Natural killer cell treated with Interleukin-12 subunit alpha and Interleukin-12 subunit beta and Interleukin-15 and Interleukin-18, amount 100 ng/mL, for 72 hours (primary cell): ENCODE data around the gene SLC24A3. TPM values are rescaled to one million over a fixed set of nuclear protein-coding genes. Genes with fewer than 3 reads are reported as not detected.

Source experiments
- ATAC-seq, 2 donors: fragments of 150-1000 bp; cut with Tn5 transposase in 1 of 2; sonication (Bioruptor Pico), chemical (Tn5 transposase) in 1 of 2; 2 replicates each; pipeline ENCODE4 v1.10.0; 2021
- DNase-seq: peaks from one replicate; pipeline ENCODE4 v3.0.0; 2022; ENCODE audit warnings: low spot score
- H3K27ac Mint-ChIP-seq, 2 donors: 1 replicate in 1 of 2; 2 replicates in 1 of 2; pipeline ENCODE4 v1.8.0; 2022; ENCODE audit warnings: mixed read lengths in 2 of 2, mild to moderate bottlenecking in 1 of 2, moderate library complexity in 1 of 2
- H3K27me3 Mint-ChIP-seq, 2 donors: 1 replicate in 1 of 2; 2 replicates in 1 of 2; pipeline ENCODE4 v1.8.0; 2022; ENCODE audit warnings: mixed read lengths in 2 of 2
- H3K36me3 Mint-ChIP-seq: one replicate; pipeline ENCODE4 v1.8.0; 2022; ENCODE audit warnings: mixed read lengths
- H3K4me1 Mint-ChIP-seq, 2 donors: 1 replicate in 1 of 2; 2 replicates in 1 of 2; pipeline ENCODE4 v1.8.0; 2022; ENCODE audit warnings: low read depth in 2 of 2, mixed read lengths in 2 of 2, mild to moderate bottlenecking in 1 of 2
- H3K4me3 Mint-ChIP-seq: one replicate; pipeline ENCODE4 v1.8.0; 2022; ENCODE audit warnings: mixed read lengths
- H3K9me3 Mint-ChIP-seq: 2 replicates; pipeline ENCODE4 v1.8.0; 2022; ENCODE audit warnings: mixed read lengths
- total RNA-seq, 2 donors: library from RNA; stranded (reverse); gene quantifications; one replicate each; pipeline ENCODE4 v1.2.3, GENCODE V29; 2022

SLC24A3 gene
- total RNA-seq, 2 donors from 2014 or later: 1.4 TPM; not detected in 1

- DNase-seq: no peak
- no peaks in the 10 kb centered on the region for H3K4me1 Mint-ChIP-seq
- H3K4me3 Mint-ChIP-seq: no peak overlapping the region
- no peaks in the 10 kb centered on the region for H3K36me3 Mint-ChIP-seq
- H3K9me3 Mint-ChIP-seq: no peaks in the 10 kb centered on the region
- no peak overlapping the region for H3K27ac Mint-ChIP-seq
- no peak for ATAC-seq
- H3K27me3 Mint-ChIP-seq: peaks cover 2 to 6% of the 10 kb centered on the region in 2 donors
Measured at GRCh38 chr20:19368351-19368750, 155.9 kb downstream of the SLC24A3 start.

- ATAC-seq (no peak), DNase-seq (no peak)
- Mint-ChIP-seq H3K36me3 (no peaks in the 10 kb centered on the region), H3K27me3 (peaks cover 2 to 6% of the 10 kb centered on the region in 2 donors), H3K4me3 (no peak overlapping the region), H3K27ac (no peak overlapping the region), H3K4me1 (no peaks in the 10 kb centered on the region), H3K9me3 (no peaks in the 10 kb centered on the region)
Measured at GRCh38 chr20:19370076-19371075, 157.9 kb downstream of the SLC24A3 start.

GRCh38 chr20:19371112-19371511, 158.7 kb downstream of the SLC24A3 start:
- Mint-ChIP-seq H3K27me3 (peaks cover 5 to 6% of the 10 kb centered on the region in 2 donors), H3K36me3 (no peaks in the 10 kb centered on the region), H3K9me3 (no peaks in the 10 kb centered on the region), H3K4me3 (no peak overlapping the region), H3K27ac (no peak overlapping the region), H3K4me1 (no peaks in the 10 kb centered on the region)
- no peak for DNase-seq
- ATAC-seq: no peak

- no peak for ATAC-seq
- Mint-ChIP-seq H3K27me3 (peaks cover 3 to 6% of the 10 kb centered on the region in 2 donors), H3K4me3 (no peak overlapping the region), H3K4me1 (no peaks in the 10 kb centered on the region), H3K36me3 (no peaks in the 10 kb centered on the region), H3K27ac (no peak overlapping the region), H3K9me3 (no peaks in the 10 kb centered on the region)
- DNase-seq: no peak
Measured at GRCh38 chr20:19374216-19374615, 161.8 kb downstream of the SLC24A3 start.

- ATAC-seq (no peak), DNase-seq (no peak)
- Mint-ChIP-seq H3K36me3 (no peaks in the 10 kb centered on the region), H3K4me3 (no peak overlapping the region), H3K4me1 (no peaks in the 10 kb centered on the region), H3K27me3 (peaks cover 3 to 6% of the 10 kb centered on the region in 2 donors), H3K27ac (no peak overlapping the region), H3K9me3 (no peaks in the 10 kb centered on the region)
Measured at GRCh38 chr20:19375395-19375794, 163.0 kb downstream of the SLC24A3 start.

- Mint-ChIP-seq H3K9me3 (no peaks in the 10 kb centered on the region), H3K4me3 (no peak overlapping the region), H3K36me3 (no peaks in the 10 kb centered on the region), H3K27ac (no peak overlapping the region), H3K4me1 (no peaks in the 10 kb centered on the region), H3K27me3 (peaks cover 3 to 6% of the 10 kb centered on the region in 2 donors)
- ATAC-seq: no peak
- DNase-seq: no peak
Measured at GRCh38 chr20:19375801-19376200, 163.4 kb downstream of the SLC24A3 start.

- ATAC-seq (no peak), DNase-seq (no peak)
- Mint-ChIP-seq H3K4me3 (no peak overlapping the region), H3K27ac (no peak overlapping the region), H3K9me3 (no peaks in the 10 kb centered on the region), H3K4me1 (no peaks in the 10 kb centered on the region), H3K27me3 (peaks cover 3 to 6% of the 10 kb centered on the region in 2 donors), H3K36me3 (no peaks in the 10 kb centered on the region)
Measured at GRCh38 chr20:19376451-19377229, 164.2 kb downstream of the SLC24A3 start.

- Mint-ChIP-seq H3K4me1 (no peaks in the 10 kb centered on the region), H3K27ac (no peak overlapping the region), H3K27me3 (peaks cover 0 to 4% of the 10 kb centered on the region in 2 donors), H3K9me3 (no peaks in the 10 kb centered on the region), H3K36me3 (no peaks in the 10 kb centered on the region), H3K4me3 (no peak overlapping the region)
- ATAC-seq: no peak
- no peak for DNase-seq
Measured at GRCh38 chr20:19378058-19378457, 165.6 kb downstream of the SLC24A3 start.

GRCh38 chr20:19380211-19380610, 167.8 kb downstream of the SLC24A3 start:
- no peak overlapping the region for H3K4me3 Mint-ChIP-seq
- ATAC-seq: no peak
- H3K4me1 Mint-ChIP-seq: no peaks in the 10 kb centered on the region
- H3K9me3 Mint-ChIP-seq: no peaks in the 10 kb centered on the region
- no peaks in the 10 kb centered on the region for H3K36me3 Mint-ChIP-seq
- peaks cover 0 to 4% of the 10 kb centered on the region in 2 donors for H3K27me3 Mint-ChIP-seq
- no peak for DNase-seq
- H3K27ac Mint-ChIP-seq: no peak overlapping the region

GRCh38 chr20:19381947-19382346, 169.5 kb downstream of the SLC24A3 start:
- H3K9me3 Mint-ChIP-seq: no peaks in the 10 kb centered on the region
- H3K27me3 Mint-ChIP-seq: peaks cover 2 to 5% of the 10 kb centered on the region in 2 donors
- ATAC-seq: no peak
- H3K27ac Mint-ChIP-seq: peak overlapping the region in 1 of 2 donors; percentile 17
- no peak overlapping the region for H3K4me3 Mint-ChIP-seq
- no peak for DNase-seq
- H3K4me1 Mint-ChIP-seq: no peaks in the 10 kb centered on the region
- H3K36me3 Mint-ChIP-seq: no peaks in the 10 kb centered on the region

- Mint-ChIP-seq H3K27me3 (peaks cover 7 to 12% of the 10 kb centered on the region in 2 donors), H3K27ac (peak overlapping the region in 1 of 2 donors; percentile 17), H3K4me1 (no peaks in the 10 kb centered on the region), H3K9me3 (no peaks in the 10 kb centered on the region), H3K4me3 (no peak overlapping the region), H3K36me3 (no peaks in the 10 kb centered on the region)
- DNase-seq (no peak), ATAC-seq (no peak)
Measured at GRCh38 chr20:19382386-19383340, 170.2 kb downstream of the SLC24A3 start.

- H3K27ac Mint-ChIP-seq: no peak overlapping the region
- no peaks in the 10 kb centered on the region for H3K4me1 Mint-ChIP-seq
- peaks cover 4% of the 10 kb centered on the region for H3K9me3 Mint-ChIP-seq
- DNase-seq: no peak
- H3K27me3 Mint-ChIP-seq: peaks cover 11 to 19% of the 10 kb centered on the region in 2 donors
- no peak overlapping the region for H3K4me3 Mint-ChIP-seq
- no peak for ATAC-seq
- peaks cover 10% of the 10 kb centered on the region for H3K36me3 Mint-ChIP-seq
Measured at GRCh38 chr20:19384940-19385339, 172.5 kb downstream of the SLC24A3 start.

- no peak for DNase-seq
- peaks cover 4% of the 10 kb centered on the region for H3K9me3 Mint-ChIP-seq
- H3K27me3 Mint-ChIP-seq: peaks cover 9 to 19% of the 10 kb centered on the region in 2 donors
- ATAC-seq: no peak
- no peak overlapping the region for H3K4me3 Mint-ChIP-seq
- H3K27ac Mint-ChIP-seq: no peak overlapping the region
- H3K4me1 Mint-ChIP-seq: no peaks in the 10 kb centered on the region
- peaks cover 12% of the 10 kb centered on the region for H3K36me3 Mint-ChIP-seq
Measured at GRCh38 chr20:19387251-19387650, 174.8 kb downstream of the SLC24A3 start.
